Renal cortical epithelial cell (primary cell): ENCODE measurements around the gene GGTLC1. TPM values are rescaled to one million over a fixed set of nuclear protein-coding genes. Genes with fewer than 3 reads are reported as not detected.
"Not testable (repeated sequence)": the region's sequence is repeated elsewhere in the genome, so short reads cannot be mapped to it uniquely, and the experiment has no call there.

Experiments used
- DNase-seq: peaks from one replicate; pipeline ENCODE4 v3.0.0-alpha.2; 2011; ENCODE audit warnings: low read depth
- total RNA-seq: library from RNA; depleted of rRNA; stranded (reverse); fragments of >200 nt; gene quantifications from 2 replicates; pipeline ENCODE4 v1.2.3, GENCODE V29; 2014

The GGTLC1 gene
- not detected in 2 replicates for total RNA-seq

GRCh38 chr20:23988561-23988960 is at the start of gene GGTLC1:
Gene GGTLC1 (minus strand): TSS chr20:23988779. CDS start chr20:23986611, 2,168 bp downstream.
- no peak for DNase-seq

DNA sequence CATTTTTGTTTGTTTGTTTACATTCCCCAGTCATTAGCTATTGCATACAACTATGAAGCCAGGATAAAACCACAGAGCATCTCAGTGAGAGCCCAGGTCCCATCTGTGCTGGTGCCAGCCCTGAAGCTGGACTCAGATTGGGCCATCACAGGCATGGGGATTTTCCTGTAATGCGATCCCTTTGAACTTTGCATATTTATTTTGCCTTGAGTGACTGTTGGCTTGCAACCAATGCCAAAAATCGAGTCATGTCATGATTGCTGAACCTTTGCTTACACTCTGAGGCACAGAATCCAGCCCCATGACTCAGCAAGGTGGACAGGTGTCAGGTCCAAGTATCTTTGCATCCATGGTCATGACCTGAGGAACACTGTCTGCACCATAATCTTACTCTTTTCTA is 46.2 kb upstream of the GGTLC1 start:
- peak; percentile 35 for DNase-seq

GRCh38 chr20:24033565-24033964 is 45.0 kb upstream of the GGTLC1 start:
- DNase-seq, result no peak

DNA sequence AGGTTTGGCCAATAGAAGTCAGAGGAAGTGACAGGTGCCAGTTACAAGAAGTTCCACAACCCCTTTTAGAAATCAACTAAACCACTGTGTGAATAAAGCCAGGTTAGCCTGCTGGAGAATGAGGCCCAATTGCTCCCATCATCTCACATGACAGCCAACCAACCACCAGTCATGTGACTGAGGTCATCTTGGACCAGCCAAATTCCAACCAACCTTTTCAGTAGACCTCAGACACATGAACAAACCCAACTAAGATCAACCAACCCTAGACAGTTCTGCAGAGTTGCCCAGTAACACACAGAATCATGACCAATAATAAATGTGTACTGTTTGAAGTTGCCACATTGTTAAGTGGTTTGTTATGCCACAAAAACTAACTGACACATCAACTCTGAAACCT is 44.6 kb upstream of the GGTLC1 start:
- no peak for DNase-seq

DNA sequence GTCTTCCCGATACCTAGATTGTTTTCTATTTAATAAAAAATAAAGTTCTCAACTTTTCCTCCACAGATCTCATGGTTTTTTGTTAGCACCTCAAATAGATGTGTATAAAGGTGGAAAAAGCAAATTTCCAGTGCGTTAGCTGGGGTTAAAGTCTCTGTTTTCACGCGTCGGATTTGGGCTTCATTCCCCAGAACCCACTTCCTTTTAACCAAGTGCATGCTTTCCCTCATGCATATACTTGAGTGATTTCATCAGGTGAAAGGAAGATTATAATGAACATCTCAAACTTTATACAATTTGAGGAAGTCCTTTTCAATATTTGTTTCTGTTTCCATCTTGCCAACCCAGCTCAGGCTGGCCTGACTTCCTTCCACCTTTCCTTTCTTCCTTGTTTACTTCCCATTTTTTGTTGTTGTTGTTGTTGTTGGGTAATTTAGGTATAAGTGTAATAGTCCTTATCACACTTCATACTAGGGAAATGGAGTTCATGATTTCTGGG is 43.9 kb upstream of the GGTLC1 start:
- DNase-seq, result no peak

DNA sequence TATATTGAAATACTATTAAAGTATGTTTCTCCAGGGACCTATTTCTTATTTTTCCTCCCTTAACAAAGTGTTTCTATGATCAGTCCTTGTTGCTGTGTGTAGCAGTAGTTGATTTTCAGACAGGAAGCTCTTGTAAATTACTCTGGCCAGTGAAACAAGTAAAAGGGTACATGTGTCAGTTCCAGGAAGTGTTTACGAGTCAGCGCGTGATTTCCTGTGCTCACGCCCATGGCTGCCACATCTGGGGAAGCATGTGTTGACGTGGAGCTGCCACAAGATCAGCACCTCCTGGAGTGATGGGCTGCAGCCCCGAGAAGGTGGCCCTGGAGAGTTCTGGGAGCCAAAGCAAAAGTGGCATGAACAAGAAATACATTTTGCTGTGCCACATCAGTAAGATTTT is 38.6 kb upstream of the GGTLC1 start:
- no peak for DNase-seq

GRCh38 chr20:24022621-24023180 is 34.1 kb upstream of the GGTLC1 start:
- DNase-seq, result no peak

DNA sequence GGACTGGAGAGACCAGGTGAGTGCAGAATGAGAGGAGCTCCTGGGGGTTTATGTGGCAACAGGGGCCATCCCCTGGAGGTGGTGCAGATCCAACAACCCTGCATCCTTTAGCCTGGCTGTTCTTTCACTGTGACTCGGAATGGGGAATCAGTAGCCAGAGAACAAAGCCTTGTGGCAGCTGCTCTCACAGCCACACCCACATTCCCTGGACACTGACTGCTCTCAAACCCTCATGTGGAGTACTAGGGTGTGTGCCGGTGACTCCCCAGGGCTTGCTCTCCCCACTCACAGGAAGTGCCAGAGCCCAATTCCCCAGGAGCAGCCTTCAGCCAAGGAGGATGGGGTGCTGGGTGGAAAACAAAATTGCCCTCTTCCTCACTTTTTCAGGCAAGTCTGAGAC is 30.2 kb upstream of the GGTLC1 start:
- DNase-seq, result peak; percentile 15

DNA sequence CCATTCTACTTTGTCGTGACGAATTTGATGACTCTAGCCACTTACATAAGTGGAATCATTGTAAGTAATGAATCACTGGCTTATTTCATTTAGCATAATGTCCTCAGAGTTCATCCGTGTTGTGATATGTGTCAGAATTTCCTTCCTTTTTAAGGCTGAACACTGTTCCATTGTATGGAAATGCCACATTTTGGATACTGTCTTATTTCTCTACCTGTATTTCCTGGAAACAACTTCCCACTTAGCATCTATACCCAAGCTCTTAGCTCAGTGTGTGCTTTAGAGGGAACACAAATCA is 28.8 kb upstream of the GGTLC1 start:
- no peak for DNase-seq

DNA sequence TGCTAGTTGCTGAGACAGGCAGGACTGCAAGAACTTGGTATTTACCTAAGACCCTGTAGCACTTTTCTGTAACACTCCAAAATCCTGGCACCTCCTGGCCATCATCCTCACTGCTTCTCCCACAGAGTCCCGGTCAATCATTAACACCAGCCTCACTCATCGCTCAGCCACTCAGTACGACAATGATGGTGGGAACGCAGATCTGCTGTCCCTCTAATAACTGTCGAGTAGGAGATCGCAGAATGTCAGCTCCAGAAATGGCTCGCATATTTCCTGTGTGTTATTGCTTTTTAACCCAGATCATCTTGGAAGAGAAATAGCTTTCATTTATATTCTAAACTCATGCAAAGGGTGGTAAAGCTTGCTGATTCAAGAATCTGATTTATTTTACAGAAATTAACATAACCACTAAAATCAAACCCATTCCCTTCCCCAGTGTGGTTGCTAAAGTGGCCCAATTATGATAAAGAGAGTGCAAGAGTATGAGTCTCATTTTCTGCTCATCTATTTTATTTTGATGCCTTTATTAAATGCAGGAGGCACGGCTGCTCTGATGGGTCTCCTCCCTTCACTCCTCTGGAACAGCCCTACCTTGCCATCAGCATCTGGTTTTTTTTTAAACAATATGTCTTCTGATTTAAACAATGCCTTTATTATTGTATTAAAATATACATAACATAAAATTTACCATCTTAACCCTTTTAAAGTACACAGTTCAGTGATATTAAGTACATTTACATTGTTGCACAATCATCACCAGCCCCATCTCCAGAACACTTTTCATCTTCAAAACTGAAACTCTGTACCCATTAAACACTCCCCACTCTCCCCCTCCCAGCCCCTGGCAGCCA is 28.3 kb upstream of the GGTLC1 start:
- peak; percentile 5 for DNase-seq

GRCh38 chr20:24013953-24014352 is 25.4 kb upstream of the GGTLC1 start:
- DNase-seq, result no peak

GRCh38 chr20:24011282-24011681 is 22.7 kb upstream of the GGTLC1 start:
- no peak for DNase-seq

DNA sequence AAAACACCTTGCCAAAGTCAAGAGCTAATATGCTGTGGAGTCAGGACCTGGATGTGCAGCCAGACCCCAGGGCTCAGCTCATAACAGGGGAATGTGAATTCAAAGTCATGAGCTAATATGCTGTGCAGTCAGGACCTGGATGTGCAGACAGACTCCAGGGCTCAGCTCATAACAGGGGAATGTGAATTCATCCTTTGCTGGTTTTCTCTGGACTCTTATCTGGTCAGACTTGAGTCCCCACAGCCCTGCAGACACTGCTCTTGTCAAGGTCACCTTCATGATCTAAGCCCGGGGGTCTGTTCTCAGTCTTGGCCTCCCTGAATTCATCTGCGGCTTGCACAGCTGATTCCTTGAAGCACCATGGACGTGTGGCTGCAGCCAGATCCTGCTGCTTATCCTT is 19.2 kb upstream of the GGTLC1 start:
- DNase-seq, result no peak

- no peak for DNase-seq
Measured at GRCh38 chr20:24007073-24007595, 18.6 kb upstream of the GGTLC1 start.

DNA sequence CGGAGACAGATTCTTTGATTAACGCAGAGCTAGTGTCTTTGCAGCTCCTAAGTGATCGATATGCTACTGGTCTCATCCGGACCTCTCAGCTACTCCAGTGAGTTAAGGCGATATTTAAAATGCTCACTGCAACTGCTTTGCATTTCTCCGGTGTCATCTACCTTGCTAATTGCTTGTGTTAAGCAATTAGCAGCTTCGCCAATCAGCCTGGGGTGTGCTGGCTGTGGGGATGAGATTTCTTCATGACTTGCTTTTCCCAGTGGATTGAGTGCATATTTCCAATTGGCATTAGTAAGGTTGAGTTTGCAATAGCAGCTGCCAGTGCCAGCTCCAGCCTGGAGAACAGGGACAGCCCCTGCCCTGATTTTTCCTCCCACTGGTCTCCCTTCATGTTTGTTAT is 18.0 kb upstream of the GGTLC1 start:
- DNase-seq, result no peak

DNA sequence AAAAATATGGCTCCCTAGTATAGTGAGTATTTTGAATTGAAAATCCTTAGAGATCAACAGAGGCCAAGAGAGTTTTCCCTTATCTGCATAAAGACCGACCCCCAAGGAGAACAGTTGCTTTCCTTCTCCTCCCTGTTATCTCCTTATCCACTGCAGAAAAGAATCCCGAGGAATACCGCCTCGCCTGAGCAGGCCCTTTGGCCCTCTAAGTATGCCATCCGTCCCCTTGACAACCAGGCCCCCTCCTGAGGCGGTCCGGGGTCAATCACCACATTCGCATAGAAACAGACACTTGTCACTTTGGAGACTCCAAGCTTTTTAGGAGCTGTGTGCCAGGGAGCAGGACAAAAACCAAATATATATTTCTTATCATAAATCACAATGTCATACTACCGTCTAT is 15.9 kb upstream of the GGTLC1 start:
- no peak for DNase-seq

- DNase-seq, result no peak
Measured at GRCh38 chr20:24002896-24003295, 14.3 kb upstream of the GGTLC1 start.

GRCh38 chr20:24001712-24002405 is 13.3 kb upstream of the GGTLC1 start:
- no peak for DNase-seq

- no peak for DNase-seq
Measured at GRCh38 chr20:23998844-23999243, 10.3 kb upstream of the GGTLC1 start.

DNA sequence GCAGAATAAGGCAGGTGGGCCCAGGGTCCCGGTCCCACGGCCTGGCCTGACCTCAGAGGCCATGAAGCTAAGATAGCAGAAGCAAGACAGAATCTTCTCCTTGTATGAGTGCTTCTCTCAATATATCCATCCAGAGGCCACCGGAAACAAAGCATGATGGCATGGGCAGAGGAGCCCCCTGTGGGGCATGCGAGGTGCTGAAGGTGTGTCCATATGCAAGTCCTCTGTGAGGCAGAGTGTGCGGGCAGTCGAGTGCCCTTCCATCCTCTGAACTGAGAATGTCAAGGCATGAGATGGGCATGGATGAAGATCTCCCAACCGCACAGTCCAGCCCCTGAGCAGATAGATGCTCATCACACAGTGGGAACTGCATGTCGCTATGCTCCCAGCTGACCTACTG is 9.8 kb upstream of the GGTLC1 start:
- no peak for DNase-seq

DNA sequence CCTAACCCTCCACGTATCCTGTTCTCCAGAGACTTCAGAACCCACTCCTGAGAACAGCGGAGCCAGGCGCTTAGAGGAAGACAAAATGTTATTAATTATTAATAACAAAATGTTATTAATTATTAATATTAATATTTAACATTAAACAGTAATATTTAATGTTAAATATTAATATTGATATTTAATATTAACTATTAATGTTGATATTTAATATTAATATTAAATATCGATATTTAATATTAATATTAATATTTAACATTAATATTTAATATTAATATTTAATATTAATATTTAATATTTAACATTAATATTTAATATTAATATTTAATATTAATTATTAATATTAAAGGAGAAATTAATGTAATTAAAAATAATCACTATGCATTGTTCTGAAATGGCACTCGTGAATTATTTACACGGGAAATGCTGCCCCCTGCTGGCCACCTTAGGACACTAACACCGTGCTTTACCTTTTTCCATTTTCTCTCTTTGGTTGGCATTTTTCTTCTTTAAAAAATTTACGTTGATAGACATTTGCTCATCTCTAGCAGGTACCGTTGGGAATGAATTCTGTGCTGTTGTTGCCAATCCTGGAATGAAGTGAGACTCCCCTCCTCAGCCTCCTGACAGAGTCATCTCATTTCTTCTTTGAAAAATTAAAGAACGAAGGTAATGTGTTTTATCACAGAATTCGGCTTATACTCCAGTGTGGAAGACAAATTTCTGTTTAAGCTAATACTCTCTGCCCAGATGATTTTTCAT is 7.5 kb upstream of the GGTLC1 start:
- peak; percentile 25 for DNase-seq

DNA sequence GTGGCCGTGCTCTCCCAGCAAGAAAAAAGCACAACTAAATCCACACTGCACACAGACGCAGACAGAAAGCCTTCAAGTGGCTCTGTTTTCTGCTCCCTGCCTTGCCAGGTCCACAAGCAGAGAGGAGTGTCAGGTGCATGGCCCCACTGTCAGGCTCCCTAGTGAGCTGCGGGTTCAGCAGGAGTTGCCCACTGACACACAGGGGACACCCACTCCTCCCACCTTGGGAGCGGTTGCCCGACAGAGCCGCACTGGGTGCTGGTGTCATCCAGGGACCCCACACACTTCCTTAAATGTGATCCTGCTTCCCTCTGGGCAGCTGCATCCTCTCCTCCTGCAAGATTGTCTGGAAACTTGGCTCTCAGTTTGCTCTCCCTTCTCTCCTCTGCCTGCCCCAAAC is 6.7 kb upstream of the GGTLC1 start:
- not testable (repeated sequence) for DNase-seq
